Measurements from ENCODE around the gene SPATA31C2.

DNA sequence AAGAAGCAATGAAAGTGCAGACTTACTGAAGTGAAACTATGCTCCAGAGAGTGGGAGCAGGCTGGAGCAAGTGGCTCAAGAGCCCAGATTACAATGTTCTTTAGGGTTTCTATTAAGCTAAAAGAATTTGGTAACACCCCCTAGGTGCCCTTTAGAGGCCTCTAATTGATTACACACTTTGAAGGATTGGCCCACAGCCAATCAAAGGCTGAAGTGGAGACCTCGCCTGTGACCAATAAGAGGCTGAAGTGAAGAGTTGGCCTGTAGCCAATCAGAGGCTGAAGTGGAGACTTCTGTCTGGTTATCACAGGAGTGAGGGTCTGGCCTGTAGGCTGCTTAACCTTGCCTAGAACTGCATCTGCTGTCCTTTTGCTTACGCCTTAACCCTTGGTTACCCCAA is 46.7 kb upstream of the SPATA31C2 start:
- TF ChIP-seq CEBPB (IDR thresholded peaks at IDR 0.05; ENCODE audit: low read depth, low read length) (no peak), POLR2A (IDR thresholded peaks at IDR 0.05; ENCODE audit: low read depth, low read length) (no peak), MXI1 (IDR thresholded peaks at IDR 0.05; ENCODE audit: borderline replicate concordance, low read depth, low read length) (no peak), RCOR1 (IDR thresholded peaks at IDR 0.05; ENCODE audit: insufficient replicate concordance, low read length) (no peak), NFE2L2 (IDR thresholded peaks at IDR 0.05; ENCODE audit: low read depth, low read length) (no peak), RAD21 (IDR thresholded peaks at IDR 0.05; ENCODE audit: low read length) (no peak), CHD1 (IDR thresholded peaks at IDR 0.05; ENCODE audit: low read depth, low read length) (no peak), SMC3 (IDR thresholded peaks at IDR 0.05; ENCODE audit: low read depth, low read length) (no peak), BHLHE40 (IDR thresholded peaks at IDR 0.05; ENCODE audit: low read depth, low read length) (no peak), MAFK (IDR thresholded peaks at IDR 0.05; ENCODE audit: low read depth, low read length) (no peak)
- TF ChIP-seq, protein P1, sequence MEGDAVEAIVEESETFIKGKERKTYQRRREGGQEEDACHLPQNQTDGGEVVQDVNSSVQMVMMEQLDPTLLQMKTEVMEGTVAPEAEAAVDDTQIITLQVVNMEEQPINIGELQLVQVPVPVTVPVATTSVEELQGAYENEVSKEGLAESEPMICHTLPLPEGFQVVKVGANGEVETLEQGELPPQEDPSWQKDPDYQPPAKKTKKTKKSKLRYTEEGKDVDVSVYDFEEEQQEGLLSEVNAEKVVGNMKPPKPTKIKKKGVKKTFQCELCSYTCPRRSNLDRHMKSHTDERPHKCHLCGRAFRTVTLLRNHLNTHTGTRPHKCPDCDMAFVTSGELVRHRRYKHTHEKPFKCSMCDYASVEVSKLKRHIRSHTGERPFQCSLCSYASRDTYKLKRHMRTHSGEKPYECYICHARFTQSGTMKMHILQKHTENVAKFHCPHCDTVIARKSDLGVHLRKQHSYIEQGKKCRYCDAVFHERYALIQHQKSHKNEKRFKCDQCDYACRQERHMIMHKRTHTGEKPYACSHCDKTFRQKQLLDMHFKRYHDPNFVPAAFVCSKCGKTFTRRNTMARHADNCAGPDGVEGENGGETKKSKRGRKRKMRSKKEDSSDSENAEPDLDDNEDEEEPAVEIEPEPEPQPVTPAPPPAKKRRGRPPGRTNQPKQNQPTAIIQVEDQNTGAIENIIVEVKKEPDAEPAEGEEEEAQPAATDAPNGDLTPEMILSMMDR (conservative IDR thresholded peaks at IDR 0.05; ENCODE audit: low read depth, low read length), result no peak
- TF ChIP-seq, protein P2, sequence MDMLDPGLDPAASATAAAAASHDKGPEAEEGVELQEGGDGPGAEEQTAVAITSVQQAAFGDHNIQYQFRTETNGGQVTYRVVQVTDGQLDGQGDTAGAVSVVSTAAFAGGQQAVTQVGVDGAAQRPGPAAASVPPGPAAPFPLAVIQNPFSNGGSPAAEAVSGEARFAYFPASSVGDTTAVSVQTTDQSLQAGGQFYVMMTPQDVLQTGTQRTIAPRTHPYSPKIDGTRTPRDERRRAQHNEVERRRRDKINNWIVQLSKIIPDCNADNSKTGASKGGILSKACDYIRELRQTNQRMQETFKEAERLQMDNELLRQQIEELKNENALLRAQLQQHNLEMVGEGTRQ (IDR thresholded peaks at IDR 0.05; ENCODE audit: low read depth, low read length), result no peak
